GM12873 (cell line): ENCODE data around the gene LRRC72.

Experiments
- CTCF ChIP-seq: IDR thresholded peaks from 2 replicates; pipeline ENCODE4 v1.5.1; 2012; ENCODE audit warnings: low read depth, mild to moderate bottlenecking, moderate library complexity, low read length, control low read depth; ENCODE audit not compliant: insufficient read depth; ENCODE audit errors: missing control alignments

LRRC72 gene

GRCh38 chr7:16594676-16595075 lies 68.1 kb downstream of the LRRC72 start:
- no peak for TF ChIP-seq CTCF

GRCh38 chr7:16598015-16598414 lies 71.4 kb downstream of the LRRC72 start:
- no peak for TF ChIP-seq CTCF

GRCh38 chr7:16599860-16600259 lies 73.2 kb downstream of the LRRC72 start:
- TF ChIP-seq CTCF, result no peak

GRCh38 chr7:16603633-16604032 lies 77.0 kb downstream of the LRRC72 start:
- TF ChIP-seq CTCF, result no peak

GRCh38 chr7:16604054-16604453 lies 77.4 kb downstream of the LRRC72 start:
- TF ChIP-seq CTCF, result no peak

GRCh38 chr7:16606704-16607103 lies 80.1 kb downstream of the LRRC72 start:
- no peak for TF ChIP-seq CTCF

GRCh38 chr7:16609842-16610450 lies 83.3 kb downstream of the LRRC72 start:
- TF ChIP-seq CTCF, result no peak
